Measurements from ENCODE around the gene SSH3.

The SSH3 gene

DNA sequence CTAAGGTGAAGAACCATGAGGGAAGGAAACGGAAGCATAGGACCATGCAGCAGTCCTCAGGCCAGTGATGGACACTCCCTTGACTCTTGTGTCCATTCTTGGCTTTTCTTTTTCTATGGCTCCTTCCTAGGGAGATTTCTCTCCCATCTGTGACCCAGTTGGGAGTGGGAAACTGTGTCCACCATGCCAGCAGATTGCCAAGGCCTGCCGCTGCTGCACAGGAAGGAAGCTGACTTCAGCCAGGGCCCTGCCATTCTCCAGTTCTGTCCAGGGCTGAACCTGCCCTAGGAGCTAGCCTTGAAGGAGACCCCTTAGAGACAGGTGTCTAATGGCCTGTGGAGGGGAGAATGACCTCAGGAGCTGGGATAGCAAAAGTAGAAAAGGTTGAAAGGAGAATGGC, 17.4 kb downstream of the SSH3 start:
- TF ChIP-seq SPI1 (IDR thresholded peaks at IDR 0.05; ENCODE audit: borderline replicate concordance, low read depth) (no peak), POLR2AphosphoS5 (IDR thresholded peaks at IDR 0.05; ENCODE audit: low read depth) (no peak), GABPA (IDR thresholded peaks at IDR 0.05; ENCODE audit: low read depth) (no peak)
- TF ChIP-seq, protein P1, sequence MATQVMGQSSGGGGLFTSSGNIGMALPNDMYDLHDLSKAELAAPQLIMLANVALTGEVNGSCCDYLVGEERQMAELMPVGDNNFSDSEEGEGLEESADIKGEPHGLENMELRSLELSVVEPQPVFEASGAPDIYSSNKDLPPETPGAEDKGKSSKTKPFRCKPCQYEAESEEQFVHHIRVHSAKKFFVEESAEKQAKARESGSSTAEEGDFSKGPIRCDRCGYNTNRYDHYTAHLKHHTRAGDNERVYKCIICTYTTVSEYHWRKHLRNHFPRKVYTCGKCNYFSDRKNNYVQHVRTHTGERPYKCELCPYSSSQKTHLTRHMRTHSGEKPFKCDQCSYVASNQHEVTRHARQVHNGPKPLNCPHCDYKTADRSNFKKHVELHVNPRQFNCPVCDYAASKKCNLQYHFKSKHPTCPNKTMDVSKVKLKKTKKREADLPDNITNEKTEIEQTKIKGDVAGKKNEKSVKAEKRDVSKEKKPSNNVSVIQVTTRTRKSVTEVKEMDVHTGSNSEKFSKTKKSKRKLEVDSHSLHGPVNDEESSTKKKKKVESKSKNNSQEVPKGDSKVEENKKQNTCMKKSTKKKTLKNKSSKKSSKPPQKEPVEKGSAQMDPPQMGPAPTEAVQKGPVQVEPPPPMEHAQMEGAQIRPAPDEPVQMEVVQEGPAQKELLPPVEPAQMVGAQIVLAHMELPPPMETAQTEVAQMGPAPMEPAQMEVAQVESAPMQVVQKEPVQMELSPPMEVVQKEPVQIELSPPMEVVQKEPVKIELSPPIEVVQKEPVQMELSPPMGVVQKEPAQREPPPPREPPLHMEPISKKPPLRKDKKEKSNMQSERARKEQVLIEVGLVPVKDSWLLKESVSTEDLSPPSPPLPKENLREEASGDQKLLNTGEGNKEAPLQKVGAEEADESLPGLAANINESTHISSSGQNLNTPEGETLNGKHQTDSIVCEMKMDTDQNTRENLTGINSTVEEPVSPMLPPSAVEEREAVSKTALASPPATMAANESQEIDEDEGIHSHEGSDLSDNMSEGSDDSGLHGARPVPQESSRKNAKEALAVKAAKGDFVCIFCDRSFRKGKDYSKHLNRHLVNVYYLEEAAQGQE (IDR thresholded peaks at IDR 0.05; ENCODE audit: insufficient replicate concordance, low read depth): no peak
- TF ChIP-seq, protein P2, sequence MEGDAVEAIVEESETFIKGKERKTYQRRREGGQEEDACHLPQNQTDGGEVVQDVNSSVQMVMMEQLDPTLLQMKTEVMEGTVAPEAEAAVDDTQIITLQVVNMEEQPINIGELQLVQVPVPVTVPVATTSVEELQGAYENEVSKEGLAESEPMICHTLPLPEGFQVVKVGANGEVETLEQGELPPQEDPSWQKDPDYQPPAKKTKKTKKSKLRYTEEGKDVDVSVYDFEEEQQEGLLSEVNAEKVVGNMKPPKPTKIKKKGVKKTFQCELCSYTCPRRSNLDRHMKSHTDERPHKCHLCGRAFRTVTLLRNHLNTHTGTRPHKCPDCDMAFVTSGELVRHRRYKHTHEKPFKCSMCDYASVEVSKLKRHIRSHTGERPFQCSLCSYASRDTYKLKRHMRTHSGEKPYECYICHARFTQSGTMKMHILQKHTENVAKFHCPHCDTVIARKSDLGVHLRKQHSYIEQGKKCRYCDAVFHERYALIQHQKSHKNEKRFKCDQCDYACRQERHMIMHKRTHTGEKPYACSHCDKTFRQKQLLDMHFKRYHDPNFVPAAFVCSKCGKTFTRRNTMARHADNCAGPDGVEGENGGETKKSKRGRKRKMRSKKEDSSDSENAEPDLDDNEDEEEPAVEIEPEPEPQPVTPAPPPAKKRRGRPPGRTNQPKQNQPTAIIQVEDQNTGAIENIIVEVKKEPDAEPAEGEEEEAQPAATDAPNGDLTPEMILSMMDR (IDR thresholded peaks at IDR 0.05; ENCODE audit: insufficient read depth, low read length): no peak

DNA sequence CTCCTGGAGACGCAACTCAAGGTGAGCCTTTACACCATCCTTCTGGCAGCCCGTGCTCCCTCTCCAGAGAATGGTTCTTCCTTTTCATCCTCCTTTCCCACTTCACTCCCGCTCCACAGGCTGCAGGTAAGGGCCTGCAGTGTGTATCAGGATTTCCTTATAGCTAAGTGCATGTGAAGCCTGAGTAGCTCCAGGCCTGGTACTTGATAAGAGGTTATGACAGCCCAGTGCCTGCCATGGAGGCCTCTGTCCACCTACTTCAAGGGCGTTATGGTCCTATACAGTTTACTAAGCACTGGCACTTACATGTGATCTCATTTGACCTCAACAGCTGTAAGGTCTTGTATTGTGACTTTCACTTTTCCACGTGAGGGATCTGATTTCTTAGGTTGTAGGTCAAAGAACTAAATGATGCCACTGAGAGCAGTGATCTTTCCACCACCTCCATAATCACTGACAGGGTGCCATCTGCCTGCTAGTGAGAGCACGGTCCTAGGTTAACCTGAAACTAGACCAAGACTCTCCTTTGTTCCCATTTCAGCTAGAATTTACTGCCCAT, 18.1 kb downstream of the SSH3 start:
- no peaks in the 10 kb centered on the region for H3K27me3 ChIP-seq (ENCODE audit: insufficient read depth, poor library complexity, severe bottlenecking)
- TF ChIP-seq, protein P1 (IDR thresholded peaks at IDR 0.05; ENCODE audit: insufficient replicate concordance, low read depth): no peak
- no peak for TF ChIP-seq POLR2AphosphoS5 (IDR thresholded peaks at IDR 0.05; ENCODE audit: low read depth)
- TF ChIP-seq SPI1 (IDR thresholded peaks at IDR 0.05; ENCODE audit: borderline replicate concordance, low read depth): no peak
- TF ChIP-seq, protein P2 (IDR thresholded peaks at IDR 0.05; ENCODE audit: insufficient read depth, low read length): no peak
- TF ChIP-seq GABPA (IDR thresholded peaks at IDR 0.05; ENCODE audit: low read depth): no peak
- H3K27ac ChIP-seq (replicated peaks): no peak overlapping the region
- DNase-seq (ENCODE audit: low read depth in 1 of 2, low spot score in 1 of 2): no peak
- no peak overlapping the region for H3K4me3 ChIP-seq (replicated peaks; ENCODE audit: insufficient read depth, low read length)

More for the DNA sequence above, 17.4 kb downstream of the SSH3 start:
- Histone ChIP-seq H3K4me3 (replicated peaks; ENCODE audit: insufficient read depth, low read length) (no peak overlapping the region), H3K27me3 (ENCODE audit: insufficient read depth, poor library complexity, severe bottlenecking) (no peaks in the 10 kb centered on the region), H3K27ac (replicated peaks) (no peak overlapping the region)
- no peak for DNase-seq (ENCODE audit: low read depth in 1 of 2, low spot score in 1 of 2)

DNA sequence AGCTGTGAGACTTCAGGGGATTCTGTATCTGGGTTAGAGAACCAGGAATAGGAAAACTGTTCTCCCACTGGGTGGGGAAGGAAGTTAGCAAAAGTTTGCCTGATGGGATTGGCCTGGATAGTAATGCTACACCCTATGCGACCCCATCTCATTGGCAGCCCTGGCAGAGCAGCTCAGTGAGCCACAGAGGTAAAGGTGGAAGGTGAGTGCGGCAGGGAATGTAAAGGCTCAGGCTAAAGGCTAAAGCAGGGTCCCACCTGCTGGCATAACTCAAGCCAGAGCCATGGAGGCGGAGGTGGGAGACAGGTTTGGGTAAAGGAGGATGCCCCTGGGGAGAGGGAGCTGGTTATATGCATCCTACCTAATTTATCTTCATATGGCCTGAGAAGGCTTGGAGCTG, 18.7 kb downstream of the SSH3 start:
- H3K4me3 ChIP-seq (replicated peaks; ENCODE audit: insufficient read depth, low read length): no peak overlapping the region
- TF ChIP-seq, protein P1 (IDR thresholded peaks at IDR 0.05; ENCODE audit: insufficient replicate concordance, low read depth): no peak
- TF ChIP-seq SPI1 (IDR thresholded peaks at IDR 0.05; ENCODE audit: borderline replicate concordance, low read depth) (no peak), GABPA (IDR thresholded peaks at IDR 0.05; ENCODE audit: low read depth) (no peak), POLR2AphosphoS5 (IDR thresholded peaks at IDR 0.05; ENCODE audit: low read depth) (no peak)
- TF ChIP-seq, protein P2 (IDR thresholded peaks at IDR 0.05; ENCODE audit: insufficient read depth, low read length): no peak
- H3K27ac ChIP-seq (replicated peaks): no peak overlapping the region
- H3K27me3 ChIP-seq (ENCODE audit: insufficient read depth, poor library complexity, severe bottlenecking): no peaks in the 10 kb centered on the region
- no peak for DNase-seq (ENCODE audit: low read depth in 1 of 2, low spot score in 1 of 2)

All from HL-60 (cell line).